GM12865 (cell line): ENCODE data around the gene DMRTA2.

Experiments used
- DNase-seq: peaks from one replicate; pipeline ENCODE4 v3.0.0; 2010; ENCODE audit warnings: low read depth
- H3K4me3 ChIP-seq: 2 replicates; pipeline ENCODE4 v1.5.1; 2011; ENCODE audit warnings: mild to moderate bottlenecking, low read depth, low read length, control low read depth
- CTCF ChIP-seq: IDR thresholded peaks from 2 replicates; pipeline ENCODE4 v1.5.1; 2011; ENCODE audit warnings: low read length, control low read depth, low read depth, inconsistent platforms; ENCODE audit not compliant: insufficient read depth; ENCODE audit errors: missing control alignments

Gene DMRTA2

GRCh38 chr1:50378770-50379169, 44.5 kb downstream of the DMRTA2 start:
- TF ChIP-seq CTCF = no peak
- no peak for DNase-seq
- no peak overlapping the region for H3K4me3 ChIP-seq

GRCh38 chr1:50373532-50373931, 49.7 kb downstream of the DMRTA2 start:
- DNase-seq = no peak
- TF ChIP-seq CTCF = no peak
- H3K4me3 ChIP-seq = no peak overlapping the region

GRCh38 chr1:50371749-50372148, 51.5 kb downstream of the DMRTA2 start:
- no peak overlapping the region for H3K4me3 ChIP-seq
- TF ChIP-seq CTCF = no peak
- no peak for DNase-seq

- H3K4me3 ChIP-seq = no peak overlapping the region
- TF ChIP-seq CTCF = no peak
- DNase-seq = no peak
Measured at GRCh38 chr1:50369830-50370229, 53.4 kb downstream of the DMRTA2 start.

- TF ChIP-seq CTCF = no peak
- H3K4me3 ChIP-seq = no peak overlapping the region
- DNase-seq = no peak
Measured at GRCh38 chr1:50369008-50369634, 54.1 kb downstream of the DMRTA2 start.

- H3K4me3 ChIP-seq = no peak overlapping the region
- DNase-seq = peak; percentile 30
- TF ChIP-seq CTCF = peak; percentile 64
Measured at GRCh38 chr1:50368179-50369007, 54.9 kb downstream of the DMRTA2 start.
